Naive thymus-derived CD4-positive, alpha-beta T cell (primary cell): ENCODE data around the gene SS18L1. TPM values are rescaled to one million over a fixed set of nuclear protein-coding genes. Genes with fewer than 3 reads are reported as not detected.

Source experiments
- ATAC-seq: fragments of 150-1000 bp; cut with Tn5 transposase; 2 replicates; pipeline ENCODE4 v1.10.0; 2021; ENCODE audit warnings: mild to moderate bottlenecking, moderate library complexity
- CTCF ChIA-PET: fragments of 350-600 bp; sonication (Branson Sonifier 250); formaldehyde crosslinking; loops from one replicate; lab custom pipeline; 2021; ENCODE audit warnings: antibody characterized with exemption; lab: Charles Lee
- POLR2A ChIA-PET: fragments of 350-600 bp; sonication (Branson Sonifier 250); formaldehyde crosslinking; loops from one replicate; lab custom pipeline; 2021; ENCODE audit warnings: antibody characterized with exemption, inconsistent platforms; lab: Charles Lee
- DNase-seq, 9 donors: peaks; one replicate each; pipeline versions ENCODE4 v3.0.0 to v3.0.0-alpha.2; 2020 to 2022; ENCODE audit warnings: mixed read lengths in 1 of 9
- H3K27ac ChIP-seq: one replicate; pipeline ENCODE4 v1.7.0; 2013; ENCODE audit warnings: mild to moderate bottlenecking, low read depth, low read length, moderate library complexity
- H3K27me3 ChIP-seq, 2 donors: one replicate each; pipeline ENCODE4 v1.7.0; 2013; ENCODE audit warnings: low read length in 2 of 2, mild to moderate bottlenecking in 2 of 2, moderate library complexity in 2 of 2; ENCODE audit not compliant: control insufficient read depth in 2 of 2, insufficient read depth in 2 of 2
- H3K36me3 ChIP-seq, 3 experiments: 1 replicate in 2 of 3; 2 replicates in 1 of 3; pipeline ENCODE4 v1.7.0; 2013; ENCODE audit warnings: low read length in 3 of 3, mild to moderate bottlenecking in 3 of 3, moderate library complexity in 1 of 3; ENCODE audit not compliant: insufficient read depth in 3 of 3, control insufficient read depth in 2 of 3
- H3K4me1 ChIP-seq, 2 donors: one replicate each; pipeline ENCODE4 v1.7.0; 2013; ENCODE audit warnings: low read length in 2 of 2, mild to moderate bottlenecking in 2 of 2, moderate library complexity in 1 of 2; ENCODE audit not compliant: control insufficient read depth in 2 of 2, insufficient read depth in 2 of 2
- H3K4me3 ChIP-seq: 2 replicates; pipeline ENCODE4 v1.7.0; 2013; ENCODE audit warnings: mild to moderate bottlenecking, low read length
- H3K9me3 ChIP-seq, 3 experiments: 1 replicate in 2 of 3; 2 replicates in 1 of 3; pipeline ENCODE4 v1.7.0; 2013; ENCODE audit warnings: low read length in 3 of 3; ENCODE audit not compliant: control insufficient read depth in 2 of 3
- H3K27ac Mint-ChIP-seq, 9 donors: one replicate each; pipeline ENCODE4 v1.8.0; 2020 to 2022; ENCODE audit warnings: mixed read lengths in 9 of 9, mild to moderate bottlenecking in 8 of 9, moderate library complexity in 5 of 9, inconsistent platforms in 2 of 9
- H3K27me3 Mint-ChIP-seq, 5 donors: one replicate each; pipeline ENCODE4 v1.8.0; 2021 to 2022; ENCODE audit warnings: mixed read lengths in 5 of 5, mild to moderate bottlenecking in 1 of 5
- H3K36me3 Mint-ChIP-seq, 5 donors: one replicate each; pipeline ENCODE4 v1.8.0; 2020 to 2022; ENCODE audit warnings: mixed read lengths in 5 of 5, mild to moderate bottlenecking in 3 of 5, inconsistent platforms in 1 of 5
- H3K4me1 Mint-ChIP-seq, 7 donors: one replicate each; pipeline ENCODE4 v1.8.0; 2020 to 2022; ENCODE audit warnings: mixed read lengths in 7 of 7, mild to moderate bottlenecking in 3 of 7, inconsistent platforms in 1 of 7
- H3K4me3 Mint-ChIP-seq, 10 donors: one replicate each; pipeline ENCODE4 v1.8.0; 2020 to 2022; ENCODE audit warnings: mild to moderate bottlenecking in 10 of 10, mixed read lengths in 10 of 10, moderate library complexity in 6 of 10, inconsistent platforms in 2 of 10
- H3K9me3 Mint-ChIP-seq, 11 donors: one replicate each; pipeline ENCODE4 v1.8.0; 2020 to 2022; ENCODE audit warnings: mixed read lengths in 11 of 11, mild to moderate bottlenecking in 4 of 11, inconsistent platforms in 1 of 11, moderate library complexity in 1 of 11
- intact Hi-C, 2 donors: fragments of 100-400 bp; cut with micrococcal nuclease; formaldehyde crosslinking; loops; one replicate each; pipeline ENCODE4 v1.15.1; 2023
- polyA plus RNA-seq, 2 donors: library from polyadenylated mRNA; unstranded; fragments of 300-500 nt; fragmentation: Illumina TruSeq; gene quantifications; one replicate each; pipeline ENCODE4 v1.2.3, GENCODE V29; 2021
- total RNA-seq, 6 experiments: library from RNA in 5 of 6; stranded (reverse) in 5 of 6; gene quantifications; 1 replicate in 5 of 6; 2 replicates in 1 of 6; pipeline ENCODE4 v1.2.3 and lab custom pipeline; 2021 to 2026

The SS18L1 gene, protein sequence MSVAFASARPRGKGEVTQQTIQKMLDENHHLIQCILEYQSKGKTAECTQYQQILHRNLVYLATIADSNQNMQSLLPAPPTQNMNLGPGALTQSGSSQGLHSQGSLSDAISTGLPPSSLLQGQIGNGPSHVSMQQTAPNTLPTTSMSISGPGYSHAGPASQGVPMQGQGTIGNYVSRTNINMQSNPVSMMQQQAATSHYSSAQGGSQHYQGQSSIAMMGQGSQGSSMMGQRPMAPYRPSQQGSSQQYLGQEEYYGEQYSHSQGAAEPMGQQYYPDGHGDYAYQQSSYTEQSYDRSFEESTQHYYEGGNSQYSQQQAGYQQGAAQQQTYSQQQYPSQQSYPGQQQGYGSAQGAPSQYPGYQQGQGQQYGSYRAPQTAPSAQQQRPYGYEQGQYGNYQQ
- 10 to 100 TPM; 17.8 to 26.7 (median 22.6) TPM for total RNA-seq
- polyA plus RNA-seq: under 1 TPM; 0.47 to 0.54 TPM
- 24.6 reads per million, percentile 55 among the genes with 10 or more reads in this experiment for total RNA-seq (lab: John Stamatoyannopoulos, UW)

DNA sequence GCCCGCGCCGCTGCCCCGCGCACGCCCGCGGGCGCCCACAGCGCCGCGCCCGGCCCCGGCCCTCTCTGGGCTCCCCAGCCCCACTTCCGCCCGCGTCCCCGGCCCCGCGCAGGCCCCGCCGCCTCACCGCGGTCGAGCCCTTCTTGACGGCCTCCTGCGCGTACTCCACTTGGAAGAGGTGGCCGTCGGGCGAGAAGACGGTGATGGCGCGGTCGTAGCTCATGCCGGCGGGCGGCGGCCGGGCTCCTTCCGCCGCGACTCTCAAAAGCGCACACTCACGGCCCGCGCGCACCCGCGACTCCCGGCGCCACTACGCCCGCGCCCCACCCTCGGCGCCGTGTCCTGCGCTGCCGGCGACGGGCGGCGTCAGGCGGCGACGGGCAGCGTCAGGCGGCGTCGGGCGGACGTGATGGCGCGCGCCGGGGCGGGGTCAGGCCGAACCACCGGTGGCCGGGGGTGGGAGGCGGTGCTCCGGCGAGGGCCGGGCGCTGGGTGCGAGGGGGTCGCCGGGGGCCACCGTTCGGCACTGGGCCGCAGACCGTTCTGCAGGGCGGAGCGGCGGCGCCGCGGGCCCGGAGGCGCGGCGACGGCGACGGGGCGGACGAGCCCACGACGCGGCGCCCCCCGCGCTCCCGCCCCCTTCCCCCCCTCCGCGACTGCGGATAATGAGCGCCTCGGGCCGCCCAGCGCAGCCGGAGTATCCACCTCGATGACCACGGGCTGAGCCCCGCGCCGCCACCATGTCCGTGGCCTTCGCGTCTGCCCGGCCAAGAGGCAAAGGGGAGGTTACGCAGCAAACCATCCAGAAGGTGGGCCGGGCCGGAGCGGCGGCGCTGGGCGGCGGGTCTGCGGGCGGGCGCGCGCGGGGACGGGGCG, at the start of gene SS18L1, which contains the start of gene PSMA7:
Gene SS18L1, plus strand, starts transcription at position 689 of the 876 bp plus-strand sequence. Its CDS starts 52 bp downstream, at position 741.
Gene PSMA7, minus strand, starts transcription at position 314 of the 876 bp plus-strand sequence. Its CDS starts 91 bp downstream, at position 223.
- ATAC-seq: peak; percentile 91
- Mint-ChIP-seq H3K4me3 (peak within 1 kb of the TSS; percentile 89 to 98 (median 92)), H3K27ac (peak within 1 kb of the TSS; percentile 80 to 97 (median 93)), H3K36me3 (peaks cover under 1 to 22% (median 11%) of the 10 kb centered on the region in 5 donors), H3K27me3 (no peaks in the 10 kb centered on the region), H3K9me3 (no peaks in the 10 kb centered on the region), H3K4me1 (peaks cover 36 to 64% (median 56%) of the 10 kb centered on the region in 7 donors)
- ChIA-PET POLR2A (interaction anchor here (0.8 to 5.6 kb wide), 11 partner anchors 9 to 1475 kb away, joined by 3 to 58 read pairs (median 4); partner anchors contain the start of genes ADRM1, LSM14B, OSBPL2 and TAF4), CTCF (interaction anchor here (1.4 to 1.7 kb wide), 2 partner anchors 10 to 133 kb away, joined by 3 to 6 read pairs; no protein-coding TSS in a partner anchor)
- peak within 1 kb of the TSS; percentile 75 for H3K27ac ChIP-seq
- peaks cover 21 to 24% (median 21%) of the 10 kb centered on the region in 3 experiments for H3K36me3 ChIP-seq
- peak within 1 kb of the TSS; percentile 65 for H3K4me3 ChIP-seq
- H3K27me3 ChIP-seq: no peaks in the 10 kb centered on the region
- H3K9me3 ChIP-seq: no peaks in the 10 kb centered on the region
- peak; percentile 79 to 90 (median 87) for DNase-seq
- intact Hi-C loops: loop anchor here (1.0 to 5.0 kb wide), 10 partner anchors 13 to 244 kb away; partner anchors contain the start of genes ADRM1 (in 2 of the 2), LSM14B (in 2 of the 2), OSBPL2 (in 2 of the 2) and RPS21 (in 1 of the 2)
- H3K4me1 ChIP-seq: peaks cover 28 to 36% of the 10 kb centered on the region in 2 donors

DNA sequence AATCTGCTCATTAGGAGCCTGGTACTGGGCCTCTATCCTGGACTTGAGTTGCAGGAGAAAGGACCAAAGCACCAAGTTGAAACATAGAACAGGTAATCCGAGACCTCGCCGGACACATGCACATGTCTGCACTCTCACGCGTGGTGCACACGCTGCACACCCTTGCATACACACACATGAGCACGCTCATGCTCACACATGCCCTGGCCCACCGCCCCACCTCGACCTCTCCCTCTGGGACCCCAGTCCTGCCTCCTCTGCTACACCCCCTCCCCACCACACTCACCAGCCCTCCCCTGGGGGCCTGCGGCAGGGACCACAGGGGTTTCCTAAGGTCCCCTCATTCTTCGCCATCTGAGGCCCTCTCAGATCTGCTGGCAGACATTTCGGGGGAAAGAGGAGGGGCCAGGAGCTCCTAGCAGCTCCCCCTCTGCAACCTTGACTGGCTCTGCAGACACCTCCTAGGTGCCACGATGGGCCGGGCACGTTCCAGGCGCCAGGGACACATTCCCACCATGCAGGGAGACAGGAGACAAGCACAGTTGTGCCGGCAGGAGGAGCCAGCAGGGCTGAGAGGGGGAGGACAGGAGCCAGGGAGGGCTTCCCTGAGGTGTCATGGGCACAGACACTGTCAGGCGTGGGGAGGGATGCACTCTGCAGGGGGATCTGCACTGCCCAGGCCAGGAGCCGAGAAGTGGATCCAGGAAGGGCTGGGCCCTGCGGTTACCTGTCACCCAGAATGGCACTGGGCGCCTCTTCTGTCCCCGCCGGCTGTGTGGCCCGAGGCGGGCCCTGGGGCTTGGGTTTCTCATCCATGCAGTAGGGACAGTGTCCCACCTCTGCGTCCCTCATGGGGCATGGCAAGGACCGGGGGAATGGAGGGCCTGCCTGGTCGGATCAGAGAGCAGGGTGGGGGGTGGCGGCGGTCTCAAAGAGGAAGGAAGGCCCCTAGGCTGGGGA, 46.9 kb upstream of the SS18L1 start:
- POLR2A ChIA-PET: interaction anchor here (0.6 kb wide), 1 partner anchor 1022 kb away, joined by 4 read pairs; no protein-coding TSS in a partner anchor
- Histone ChIP-seq H3K27ac (no peak overlapping the region), H3K36me3 (no peaks in the 10 kb centered on the region), H3K4me3 (no peak overlapping the region), H3K4me1 (no peaks in the 10 kb centered on the region), H3K27me3 (no peaks in the 10 kb centered on the region), H3K9me3 (peaks cover 0 to 37% (median 0%) of the 10 kb centered on the region in 3 experiments)
- Mint-ChIP-seq H3K36me3 (peaks cover 0 to 17% (median 10%) of the 10 kb centered on the region in 5 donors), H3K9me3 (peaks cover 4 to 73% (median 30%) of the 10 kb centered on the region in 11 donors), H3K4me3 (no peak overlapping the region), H3K27ac (no peak overlapping the region), H3K4me1 (no peaks in the 10 kb centered on the region), H3K27me3 (peaks cover 0 to 6% (median 4%) of the 10 kb centered on the region in 5 donors)
- ATAC-seq (no peak), DNase-seq (no peak)
- intact Hi-C loops: no loop called here
- CTCF ChIA-PET: no interaction called here

DNA sequence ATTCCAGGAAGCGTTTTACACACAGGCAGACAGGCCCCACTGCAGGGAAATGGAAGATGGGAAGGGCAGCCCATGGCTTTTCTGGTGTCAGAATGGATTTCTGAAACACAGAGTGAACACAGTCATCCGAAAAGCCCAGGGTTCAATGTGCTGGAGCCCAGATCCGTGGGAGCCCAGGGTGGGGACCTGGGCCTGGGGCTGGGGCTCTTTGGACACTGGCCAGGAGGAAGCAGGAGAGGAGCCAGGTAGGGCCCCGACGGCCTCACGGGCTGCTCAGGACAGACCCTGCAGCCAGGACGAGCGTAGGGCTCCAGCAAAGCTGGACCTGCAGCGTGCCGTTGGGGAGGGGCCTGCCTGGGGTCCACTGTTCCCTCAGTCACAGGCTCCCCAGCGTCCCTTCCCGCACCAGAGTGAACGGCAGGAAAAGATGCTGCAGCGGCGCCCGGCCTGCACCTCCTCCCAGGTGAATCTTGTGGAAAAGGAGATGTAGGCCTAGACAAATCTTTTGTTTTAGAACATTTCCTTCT, 45.6 kb upstream of the SS18L1 start:
- no peaks in the 10 kb centered on the region for H3K4me1 Mint-ChIP-seq
- H3K27ac ChIP-seq: no peak overlapping the region
- H3K4me3 Mint-ChIP-seq: no peak overlapping the region
- ChIA-PET CTCF (no interaction called here), POLR2A (no interaction called here)
- no peak overlapping the region for H3K27ac Mint-ChIP-seq
- DNase-seq: no peak
- no peaks in the 10 kb centered on the region for H3K4me1 ChIP-seq
- peaks cover 0 to 10% (median 9%) of the 10 kb centered on the region in 5 donors for H3K36me3 Mint-ChIP-seq
- intact Hi-C loops: no loop called here
- H3K36me3 ChIP-seq: no peaks in the 10 kb centered on the region
- H3K27me3 Mint-ChIP-seq: no peaks in the 10 kb centered on the region
- H3K9me3 ChIP-seq: peaks cover 0 to 49% (median 0%) of the 10 kb centered on the region in 3 experiments
- H3K9me3 Mint-ChIP-seq: peaks cover 0 to 74% (median 35%) of the 10 kb centered on the region in 11 donors
- H3K4me3 ChIP-seq: no peak overlapping the region
- no peaks in the 10 kb centered on the region for H3K27me3 ChIP-seq
- no peak for ATAC-seq

DNA sequence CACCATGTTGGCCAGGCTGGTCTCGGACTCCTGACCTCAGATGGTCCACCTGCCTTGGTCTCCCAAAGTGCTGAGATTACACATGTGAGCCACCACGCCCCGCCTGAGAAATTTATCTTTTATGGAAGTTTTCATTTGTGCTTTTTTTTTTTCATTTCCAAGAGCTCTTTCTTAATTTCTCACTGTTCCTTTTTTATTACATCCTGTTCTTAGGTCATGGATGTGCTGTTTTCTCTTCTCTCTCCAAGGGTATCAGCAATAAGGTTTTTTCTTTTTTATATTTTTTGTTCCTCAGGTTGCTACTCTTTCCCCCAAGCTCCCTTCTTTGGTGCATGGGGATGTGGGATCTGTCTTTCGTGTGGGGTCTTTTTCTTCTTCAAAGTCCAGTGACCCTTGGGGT, 42.5 kb upstream of the SS18L1 start:
- H3K27ac Mint-ChIP-seq: no peak overlapping the region
- DNase-seq: no peak
- peaks cover 6 to 17% (median 9%) of the 10 kb centered on the region in 5 donors for H3K36me3 Mint-ChIP-seq
- intact Hi-C loops: no loop called here
- H3K27ac ChIP-seq: no peak overlapping the region
- no peak overlapping the region for H3K4me3 ChIP-seq
- H3K36me3 ChIP-seq: no peaks in the 10 kb centered on the region
- POLR2A ChIA-PET: interaction anchor here (1.0 kb wide), 1 partner anchor 15 kb away, joined by 4 read pairs; no protein-coding TSS in a partner anchor
- H3K4me3 Mint-ChIP-seq: no peak overlapping the region
- H3K9me3 ChIP-seq: peaks cover 0 to 69% (median 0%) of the 10 kb centered on the region in 3 experiments
- no peaks in the 10 kb centered on the region for H3K4me1 ChIP-seq
- H3K9me3 Mint-ChIP-seq: peaks cover 0 to 80% (median 53%) of the 10 kb centered on the region in 11 donors
- peaks cover 0 to 6% (median 0%) of the 10 kb centered on the region in 5 donors for H3K27me3 Mint-ChIP-seq
- no peak for ATAC-seq
- H3K27me3 ChIP-seq: no peaks in the 10 kb centered on the region
- no peaks in the 10 kb centered on the region for H3K4me1 Mint-ChIP-seq
- CTCF ChIA-PET: no interaction called here

DNA sequence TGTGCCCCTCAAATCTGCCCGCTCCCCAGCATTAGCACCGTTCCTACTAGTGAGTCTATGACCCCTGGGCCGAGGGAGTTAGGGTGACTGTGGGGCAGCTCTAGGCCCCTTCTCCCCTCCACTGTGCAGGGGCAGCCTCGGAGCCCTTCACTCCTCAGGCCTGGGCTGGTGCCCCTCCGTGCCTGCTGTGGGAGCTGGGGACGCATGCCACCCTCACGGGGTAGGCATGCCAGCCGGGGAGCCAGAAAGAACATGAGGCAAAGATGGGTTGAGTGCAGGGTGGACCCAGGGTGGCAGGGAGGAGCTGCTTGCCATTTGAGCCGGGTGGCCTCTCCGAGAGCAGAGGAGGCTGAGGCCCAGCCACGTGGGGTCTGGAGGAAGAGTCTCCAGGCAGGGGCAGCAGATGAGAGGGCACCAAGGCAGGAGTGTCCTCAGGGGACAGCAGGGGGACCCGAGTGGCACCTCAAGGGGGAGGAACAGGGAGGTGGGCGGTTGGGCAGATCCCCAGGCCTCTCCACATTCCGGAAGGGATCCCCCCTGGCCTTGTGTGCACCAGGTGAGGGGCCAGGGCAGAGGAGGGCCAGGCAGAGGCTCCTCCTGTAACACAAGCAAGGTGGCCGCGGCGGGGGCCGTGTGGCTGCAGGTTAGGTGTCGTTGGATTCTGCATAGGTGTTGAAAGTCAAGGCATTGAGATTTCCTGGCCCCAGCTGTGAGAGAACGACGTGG, 39.9 kb upstream of the SS18L1 start:
- Histone ChIP-seq H3K4me3 (no peak overlapping the region), H3K27ac (no peak overlapping the region), H3K36me3 (no peaks in the 10 kb centered on the region), H3K27me3 (no peaks in the 10 kb centered on the region), H3K9me3 (peaks cover 0 to 92% (median 12%) of the 10 kb centered on the region in 3 experiments), H3K4me1 (no peaks in the 10 kb centered on the region)
- POLR2A ChIA-PET: no interaction called here
- H3K36me3 Mint-ChIP-seq: peaks cover 7 to 28% (median 17%) of the 10 kb centered on the region in 5 donors
- DNase-seq (no peak), ATAC-seq (no peak)
- H3K4me3 Mint-ChIP-seq: no peak overlapping the region
- intact Hi-C loops: no loop called here
- CTCF ChIA-PET: interaction anchor here (0.7 kb wide), 2 partner anchors 13 to 51 kb away, joined by 3 read pairs; no protein-coding TSS in a partner anchor
- peaks cover 0 to 6% (median 0%) of the 10 kb centered on the region in 5 donors for H3K27me3 Mint-ChIP-seq
- H3K27ac Mint-ChIP-seq: no peak overlapping the region
- peaks cover 0 to 98% (median 71%) of the 10 kb centered on the region in 11 donors for H3K9me3 Mint-ChIP-seq
- no peaks in the 10 kb centered on the region for H3K4me1 Mint-ChIP-seq
